Coronary artery (tissue), 2 donors: ENCODE results near the gene PRKN.

Experiments
- DNase-seq: peaks from one replicate; pipeline ENCODE4 v3.0.0-alpha.2; 2017; ENCODE audit warnings: low spot score
- H3K27ac ChIP-seq, 2 donors: fragments of 200-600 bp; sonication (generic); one replicate each; pipeline ENCODE4 v1.5.1; 2016 to 2019
- H3K4me3 ChIP-seq: fragments of 200-600 bp; sonication (generic); 2 replicates; pipeline ENCODE4 v1.5.1; 2016; ENCODE audit warnings: mild to moderate bottlenecking, moderate library complexity
- CTCF ChIP-seq: fragments of 200-600 bp; sonication (generic); IDR thresholded peaks from one replicate; pipeline ENCODE4 v1.5.1; 2019; ENCODE audit warnings: antibody characterized with exemption

Gene PRKN

GRCh38 chr6:161727083-161727833 is 1000.3 kb downstream of the PRKN start:
- H3K4me3 ChIP-seq = no peak overlapping the region
- no peak for DNase-seq
- TF ChIP-seq CTCF = no peak
- H3K27ac ChIP-seq = no peak overlapping the region

- DNase-seq = no peak
- no peak for TF ChIP-seq CTCF
- Histone ChIP-seq H3K27ac (no peak overlapping the region), H3K4me3 (no peak overlapping the region)
Observed at GRCh38 chr6:161722394-161722793, 1005.2 kb downstream of the PRKN start.

- no peak overlapping the region for H3K27ac ChIP-seq
- DNase-seq = no peak
- no peak for TF ChIP-seq CTCF
- H3K4me3 ChIP-seq = no peak overlapping the region
Observed at GRCh38 chr6:161721511-161721910, 1006.1 kb downstream of the PRKN start.

- H3K27ac ChIP-seq = no peak overlapping the region
- DNase-seq = no peak
- no peak for TF ChIP-seq CTCF
- H3K4me3 ChIP-seq = no peak overlapping the region
Observed at GRCh38 chr6:161716176-161716575, 1011.4 kb downstream of the PRKN start.

- H3K4me3 ChIP-seq = no peak overlapping the region
- DNase-seq = no peak
- no peak for TF ChIP-seq CTCF
- H3K27ac ChIP-seq = no peak overlapping the region
Observed at GRCh38 chr6:161711938-161712337, 1015.6 kb downstream of the PRKN start.

- Histone ChIP-seq H3K4me3 (no peak overlapping the region), H3K27ac (no peak overlapping the region)
- DNase-seq = no peak
- TF ChIP-seq CTCF = no peak
Observed at GRCh38 chr6:161711515-161711914, 1016.1 kb downstream of the PRKN start.

- no peak for TF ChIP-seq CTCF
- Histone ChIP-seq H3K4me3 (no peak overlapping the region), H3K27ac (no peak overlapping the region)
- DNase-seq = no peak
Observed at GRCh38 chr6:161710698-161711097, 1016.9 kb downstream of the PRKN start.
